K562 (cell line): Measurements from ENCODE around the gene NME7. TPM values are rescaled to one million over a fixed set of nuclear protein-coding genes. Genes with fewer than 3 reads are reported as not detected.
A peak's percentile ranks its signal among the peaks of the same experiment; 100 is the strongest.

Experiments
- ATAC-seq: fragments of 200-7000 bp; cut with Tn5 transposase; 3 replicates; pipeline ENCODE4 v1.9.1; 2020; ENCODE audit warnings: moderate library complexity
- BruUV-seq: library from RNA; stranded (reverse); fragments of 400-500 nt; replicated peaks from 2 replicates; lab custom pipeline; 2021; lab: Mats Ljungman, UMichigan
- CTCF ChIA-PET: fragments of 300-600 bp; formaldehyde crosslinking; extraction: SDS; loops from one replicate; lab custom pipeline; 2021; ENCODE audit warnings: low intra/inter-chr PET ratio; lab: Yijun Ruan, JAX
- POLR2A ChIA-PET: fragments of 300-600, 350-650 bp; sonication (Branson Sonifier 250); formaldehyde crosslinking; extraction: SDS; loops from one replicate; lab custom pipeline; 2021; ENCODE audit warnings: antibody characterized with exemption, inconsistent platforms; lab: Yijun Ruan, JAX
- DNase-seq, 4 experiments: peaks; one replicate each; pipeline versions ENCODE4 v3.0.0 to v3.0.0-alpha.2; 2011 to 2018; ENCODE audit warnings: low spot score in 3 of 4, mixed read lengths in 3 of 4; ENCODE audit errors: extremely low read depth in 1 of 4
- FAIRE-seq: peaks from 2 replicates; lab custom pipeline; 2011; peaks lifted over from hg19 to GRCh38; lab: Jason Lieb, UNC
- H2AFZ ChIP-seq: 2 replicates; pipeline ENCODE4 v1.6.0; 2011; ENCODE audit warnings: low read depth, low read length, control low read depth, inconsistent platforms
- H3K27ac ChIP-seq: fragments of 200-600 bp; 3 replicates; pipeline ENCODE4 v1.8.0; 2011; ENCODE audit warnings: low read depth, mild to moderate bottlenecking, control low read depth, inconsistent platforms, low read length, moderate library complexity, mixed read lengths; ENCODE audit errors: extremely low read depth
- H3K27me3 ChIP-seq, 2 experiments: fragments of 300-600 bp in 1 of 2; 2 replicates in 1 of 2; 3 replicates in 1 of 2; pipeline versions ENCODE4 v1.6.0 to v1.8.0; 2011; ENCODE audit warnings: inconsistent platforms in 2 of 2, low read length in 2 of 2, mild to moderate bottlenecking in 1 of 2, mixed read lengths in 1 of 2, moderate library complexity in 1 of 2; ENCODE audit not compliant: control insufficient read depth in 2 of 2, insufficient read depth in 2 of 2
- H3K36me3 ChIP-seq: fragments of 300-600 bp; 3 replicates; pipeline ENCODE4 v1.8.0; 2011; ENCODE audit warnings: mild to moderate bottlenecking, low read length, inconsistent platforms; ENCODE audit not compliant: control insufficient read depth, insufficient read depth
- H3K4me1 ChIP-seq, 2 experiments: fragments of 200-600 bp in 1 of 2; replicated peaks in 1 of 2; 2 replicates in 1 of 2; 3 replicates in 1 of 2; pipeline versions ENCODE4 v1.5.1 to v1.8.0; 2011; ENCODE audit warnings: inconsistent platforms in 2 of 2, low read length in 2 of 2, mild to moderate bottlenecking in 1 of 2, mixed read lengths in 1 of 2, moderate library complexity in 1 of 2; ENCODE audit not compliant: control insufficient read depth in 2 of 2, insufficient read depth in 2 of 2
- H3K4me2 ChIP-seq: 2 replicates; pipeline ENCODE4 v1.6.1; 2011; ENCODE audit warnings: low read length, control low read depth, inconsistent platforms, mixed read lengths; ENCODE audit not compliant: insufficient read depth
- H3K4me3 ChIP-seq: fragments of 200-600 bp; sonication (generic), shearing (Covaris generic); 2 replicates; pipeline ENCODE4 v1.5.1; 2016; ENCODE audit warnings: control low read depth, inconsistent platforms
- H3K79me2 ChIP-seq: fragments of 200-600 bp; 3 replicates; pipeline ENCODE4 v1.8.0; 2011; ENCODE audit warnings: low read length, inconsistent platforms; ENCODE audit not compliant: control insufficient read depth, insufficient read depth
- H3K9ac ChIP-seq, 2 experiments: 2 replicates each; pipeline versions ENCODE4 v1.6.0 to v1.6.1; 2011; ENCODE audit warnings: low read depth in 2 of 2, low read length in 2 of 2, control low read depth in 1 of 2, inconsistent platforms in 1 of 2, mild to moderate bottlenecking in 1 of 2, mixed read lengths in 1 of 2; ENCODE audit not compliant: insufficient read depth in 1 of 2
- H3K9me1 ChIP-seq: one replicate; pipeline ENCODE4 v1.6.0; 2011; ENCODE audit warnings: inconsistent platforms, mild to moderate bottlenecking, low read length, moderate library complexity; ENCODE audit not compliant: control insufficient read depth, insufficient read depth
- H3K9me3 ChIP-seq: replicated peaks from 2 replicates; pipeline ENCODE4 v1.5.1; 2011; ENCODE audit warnings: low read depth, low read length, inconsistent platforms; ENCODE audit not compliant: control insufficient read depth, insufficient read depth
- H4K20me1 ChIP-seq: replicated peaks from 2 replicates; pipeline ENCODE4 v1.6.1; 2011; ENCODE audit warnings: low read length, inconsistent platforms, mixed read lengths; ENCODE audit not compliant: control insufficient read depth, insufficient read depth
- ELF2 ChIP-seq: fragments of 250-450 bp; sonication (Bioruptor Pico); IDR thresholded peaks from 2 replicates; pipeline ENCODE4 v1.5.0; 2021; ENCODE audit warnings: mild to moderate bottlenecking
- GTF2E2 ChIP-seq: fragments of 200-800 bp; sonication (Bioruptor generic); IDR thresholded peaks from 2 replicates; pipeline ENCODE4 v1.6.1; 2016; ENCODE audit warnings: missing genetic modification characterization, missing compliant biosample characterization
- HDAC6 ChIP-seq: IDR thresholded peaks from 2 replicates; pipeline ENCODE4 v1.6.1; 2012; ENCODE audit warnings: low read depth, mild to moderate bottlenecking, control low read depth, inconsistent platforms, low read length, moderate library complexity
- MYNN ChIP-seq, 2 experiments: sonication (generic); formaldehyde crosslinking in 1 of 2; IDR thresholded peaks; 2 replicates each; pipeline versions ENCODE4 v1.5.0 to v1.6.1; 2016 to 2020; ENCODE audit warnings: antibody characterized with exemption in 1 of 2, missing genetic modification reagents in 1 of 2
- NR2F6 ChIP-seq: fragments of 450-650 bp; formaldehyde crosslinking; IDR thresholded peaks from 2 replicates; pipeline ENCODE4 v1.4.0; 2020; ENCODE audit warnings: mild to moderate bottlenecking
- PHB ChIP-seq: fragments of 250-450 bp; sonication (Bioruptor Pico); IDR thresholded peaks from 2 replicates; pipeline ENCODE4 v1.5.0; 2021
- PTTG1 ChIP-seq: fragments of 450-650 bp; IDR thresholded peaks from 2 replicates; pipeline ENCODE4 v1.6.1; 2016; ENCODE audit warnings: low read depth, mild to moderate bottlenecking, missing genetic modification characterization, missing compliant biosample characterization
- SMARCE1 ChIP-seq: fragments of 450-650 bp; IDR thresholded peaks from 2 replicates; pipeline ENCODE4 v1.7.1; 2016; ENCODE audit warnings: mild to moderate bottlenecking
- SMC3 ChIP-seq: conservative IDR thresholded peaks from 2 replicates; pipeline ENCODE4 v1.6.1; 2011; ENCODE audit warnings: low read depth, low read length, improper control_type of control experiment; ENCODE audit not compliant: insufficient read depth
- SRF ChIP-seq, 2 experiments: fragments of 250-450, 450-650 bp in 1 of 2; sonication (Bioruptor Pico) in 1 of 2; sonication (generic) in 1 of 2; formaldehyde crosslinking; IDR thresholded peaks; 2 replicates each; pipeline versions ENCODE4 v1.5.0 to v1.5.1; 2020 to 2022; ENCODE audit warnings: mild to moderate bottlenecking in 1 of 2, missing genetic modification reagents in 1 of 2
- SRSF7 ChIP-seq: fragments of 200-400 bp; formaldehyde crosslinking; optimal IDR thresholded peaks from 2 replicates; pipeline ENCODE3; 2017; ENCODE audit warnings: mild to moderate bottlenecking, low read depth, low read length
- XRCC4 ChIP-seq: IDR thresholded peaks from one replicate; pipeline ENCODE4 v1.6.1; 2011; ENCODE audit not compliant: insufficient read depth, insufficient read length; ENCODE audit errors: extremely low read depth
- ZNF274 ChIP-seq: IDR thresholded peaks from 2 replicates; pipeline ENCODE4 v1.6.1; 2011; ENCODE audit warnings: low read depth, mild to moderate bottlenecking, low read length, moderate library complexity, borderline replicate concordance
- ZNF696 ChIP-seq: fragments of 250-450 bp; sonication (Bioruptor Pico); conservative IDR thresholded peaks from 2 replicates; pipeline ENCODE4 v1.4.0; 2020; ENCODE audit warnings: mild to moderate bottlenecking, moderate library complexity
- ZNF76 ChIP-seq: fragments of 250-450 bp; sonication (Bioruptor Pico); IDR thresholded peaks from 2 replicates; pipeline ENCODE4 v1.4.0; 2020; ENCODE audit warnings: mild to moderate bottlenecking, moderate library complexity, borderline replicate concordance
- WGBS: fragments of 100-300 bp; shearing (Covaris generic); methylation state at CpG from one replicate; pipeline ENCODE4 v1.1.6; 2016; ENCODE audit warnings: low coverage, mixed read lengths; ENCODE audit not compliant: insufficient coverage; ENCODE audit errors: missing lambda C conversion rate; 5-methylcytosine and 5-hydroxymethylcytosine counted together
- in situ Hi-C: fragments of 300-500 bp; cut with MboI; formaldehyde crosslinking; loops from 4 replicates; pipeline ENCODE4 v1.15.0; 2018; ENCODE audit warnings: inconsistent platforms, mixed read lengths
- intact Hi-C: fragments of 100-400 bp; cut with micrococcal nuclease; formaldehyde crosslinking; loops from 2 replicates; pipeline ENCODE4 v1.14.2; 2022
- polyA plus RNA-seq, 8 experiments: library from polyadenylated mRNA; depleted of rRNA in 4 of 8; stranded (reverse) in 5 of 8; unstranded in 3 of 8; fragments of >200 nt; fragmentation: Nextera tagmentation in 2 of 8; fragmentation: Illumina TruSeq in 1 of 8; extraction: Ambion mirVana in 2 of 8; extraction: Trizol in 1 of 8; gene quantifications; 2 replicates each; pipeline versions ENCODE4 v1.2.1 to v1.2.3, GENCODE V29; 2011 to 2014; ENCODE audit warnings: inconsistent platforms in 1 of 8, missing spikeins in 1 of 8
- total RNA-seq, 7 experiments: library from RNA; depleted of rRNA in 6 of 7; stranded (reverse); fragments of >200 nt in 6 of 7; fragmentation: Illumina TruSeq in 2 of 7; extraction: Trizol in 2 of 7; gene quantifications; 2 replicates each; pipeline versions ENCODE4 v1.2.1 to v1.2.3, GENCODE V29; 2011 to 2021; ENCODE audit warnings: low replicate concordance in 1 of 7
- TF ChIP-seq, protein P1 (sequence below), 2 experiments: IDR thresholded peaks; 2 replicates each; pipeline ENCODE4 v1.6.1; 2012; ENCODE audit warnings: improper control_type of control experiment in 2 of 2, low read depth in 2 of 2, low read length in 2 of 2, borderline replicate concordance in 1 of 2

NME7 gene
- total and polyA plus RNA-seq, 9 of the 15 experiments (the other 6 are each of a cell fraction or from before 2014, with no cell fraction given) = 7.9 to 43.2 (median 23.9) TPM

DNA sequence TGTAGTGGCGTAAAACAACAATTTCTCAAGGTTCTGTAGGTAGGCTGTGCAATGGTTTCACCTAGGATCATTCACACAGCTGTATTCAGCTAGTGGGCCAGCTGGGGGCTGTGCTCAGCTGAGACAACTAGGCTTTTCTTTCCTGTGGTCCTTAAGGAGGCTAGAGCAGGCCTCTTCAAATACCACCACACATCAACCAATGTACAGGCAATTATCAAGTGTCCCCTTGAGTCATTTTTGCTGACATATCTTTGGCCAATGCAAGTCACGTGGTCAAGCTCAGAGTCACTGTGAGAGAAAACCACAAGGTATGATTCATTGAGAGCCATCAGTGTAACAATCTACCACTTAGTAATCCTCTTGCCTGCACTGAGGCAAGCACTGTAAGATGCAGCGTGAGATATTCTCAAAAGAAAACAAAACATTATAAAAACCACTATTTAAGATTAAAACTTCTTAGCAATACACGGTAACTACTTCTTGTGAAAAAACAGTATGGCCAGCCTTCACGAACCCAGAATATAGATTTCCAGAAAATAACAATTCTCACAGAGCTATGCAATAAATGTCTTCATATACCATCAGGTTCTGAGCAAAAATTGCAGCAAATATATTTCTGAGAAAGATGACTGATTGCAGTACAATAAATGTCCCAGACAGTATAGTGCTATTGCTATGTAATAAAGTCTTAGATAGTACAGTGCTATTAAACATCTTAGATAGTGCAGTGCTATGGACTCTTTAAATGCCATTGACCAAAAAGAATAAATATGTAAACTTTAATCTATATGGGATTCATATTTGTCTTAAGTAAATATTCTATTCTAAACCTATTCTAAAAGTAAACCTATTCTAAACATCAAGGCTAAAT is 55.3 kb downstream of the NME7 start:
- peak overlapping the region; percentile 81 for H3K27ac ChIP-seq
- H3K4me3 ChIP-seq = no peak overlapping the region
- peak overlapping the region; percentile 64 for H3K4me2 ChIP-seq
- POLR2A ChIA-PET = interaction anchor here (0.8 to 1.7 kb wide), 2 partner anchors 12 to 25 kb away, joined by 7 to 8 read pairs; no protein-coding TSS in a partner anchor
- ATAC-seq (peak; percentile 83), DNase-seq (peak; percentile 57 to 93 (median 66)), FAIRE-seq (peak; percentile 93)
- H2AFZ ChIP-seq = peak overlapping the region; percentile 80
- no peaks in the 10 kb centered on the region for H4K20me1 ChIP-seq
- intact Hi-C loops (loop anchor here (2.0 kb wide), 2 partner anchors 16 to 26 kb away; no protein-coding TSS in a partner anchor), in situ Hi-C loops (no loop called here)
- H3K9me3 ChIP-seq = peaks cover 7% of the 10 kb centered on the region
- no peaks in the 10 kb centered on the region for H3K9me1 ChIP-seq
- H3K9ac ChIP-seq = 0 out of 4 replicates have a peak overlapping the region, but pooled peaks of 1 of the 2 experiments have one; percentile 6
- no peaks in the 10 kb centered on the region for H3K79me2 ChIP-seq
- BruUV-seq = no TSS peak
- peaks cover 3 to 30% of the 10 kb centered on the region in 2 experiments for H3K4me1 ChIP-seq
- 9% methylated on average over 5 of the region's 5 CpGs for WGBS
- H3K36me3 ChIP-seq = peaks cover 5% of the 10 kb centered on the region; the same call in 2 of the 3 replicates
- no peaks in the 10 kb centered on the region for H3K27me3 ChIP-seq
- CTCF ChIA-PET = no interaction called here
- TF ChIP-seq PTTG1 (tag) = no peak
- TF ChIP-seq SMARCE1 = peak; percentile 99
- TF ChIP-seq PHB (CRISPR knock-in tag) = no peak
- TF ChIP-seq ZNF696 (CRISPR knock-in tag) = no peak
- no peak for TF ChIP-seq ELF2 (CRISPR knock-in tag)
- TF ChIP-seq, protein P1, sequence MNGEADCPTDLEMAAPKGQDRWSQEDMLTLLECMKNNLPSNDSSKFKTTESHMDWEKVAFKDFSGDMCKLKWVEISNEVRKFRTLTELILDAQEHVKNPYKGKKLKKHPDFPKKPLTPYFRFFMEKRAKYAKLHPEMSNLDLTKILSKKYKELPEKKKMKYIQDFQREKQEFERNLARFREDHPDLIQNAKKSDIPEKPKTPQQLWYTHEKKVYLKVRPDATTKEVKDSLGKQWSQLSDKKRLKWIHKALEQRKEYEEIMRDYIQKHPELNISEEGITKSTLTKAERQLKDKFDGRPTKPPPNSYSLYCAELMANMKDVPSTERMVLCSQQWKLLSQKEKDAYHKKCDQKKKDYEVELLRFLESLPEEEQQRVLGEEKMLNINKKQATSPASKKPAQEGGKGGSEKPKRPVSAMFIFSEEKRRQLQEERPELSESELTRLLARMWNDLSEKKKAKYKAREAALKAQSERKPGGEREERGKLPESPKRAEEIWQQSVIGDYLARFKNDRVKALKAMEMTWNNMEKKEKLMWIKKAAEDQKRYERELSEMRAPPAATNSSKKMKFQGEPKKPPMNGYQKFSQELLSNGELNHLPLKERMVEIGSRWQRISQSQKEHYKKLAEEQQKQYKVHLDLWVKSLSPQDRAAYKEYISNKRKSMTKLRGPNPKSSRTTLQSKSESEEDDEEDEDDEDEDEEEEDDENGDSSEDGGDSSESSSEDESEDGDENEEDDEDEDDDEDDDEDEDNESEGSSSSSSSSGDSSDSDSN (IDR thresholded peaks at IDR 0.05; ENCODE audit: borderline replicate concordance in 1 of 2, low read depth in 2 of 2, low read length in 2 of 2) = no peak
- no peak for TF ChIP-seq SMC3
- no peak for TF ChIP-seq NR2F6
- no peak for TF ChIP-seq SRF (CRISPR knock-in tag; IDR thresholded peaks at IDR 0.05)
- no peak for TF ChIP-seq GTF2E2 (tag)
- no peak for TF ChIP-seq ZNF76 (CRISPR knock-in tag)
- TF ChIP-seq XRCC4 = no peak
- TF ChIP-seq SRSF7 = no peak
- no peak for TF ChIP-seq ZNF274
- peak; percentile 52; the same call in 1 of the 2 replicates for TF ChIP-seq MYNN (IDR thresholded peaks at IDR 0.05)
- TF ChIP-seq MYNN (CRISPR knock-in tag; IDR thresholded peaks at IDR 0.05) = no peak
- TF ChIP-seq HDAC6 = no peak
